ENCODE results near the gene AKAP3.

The AKAP3 gene

GRCh38 chr12:4648501-4649357 is at the start of gene AKAP3, which contains the start of gene NDUFA9:
Gene AKAP3 (minus strand): TSS chr12:4649051. CDS start chr12:4638196, 10,855 bp downstream.
Gene NDUFA9 (plus strand): TSS chr12:4649114. CDS start chr12:4649127, 13 bp downstream.
- peak; percentile 91 for DNase-seq (ENCODE audit: low spot score)

- no peak for DNase-seq (ENCODE audit: low spot score)
Observed at GRCh38 chr12:4690760-4691159, 41.9 kb upstream of the AKAP3 start.

DNA sequence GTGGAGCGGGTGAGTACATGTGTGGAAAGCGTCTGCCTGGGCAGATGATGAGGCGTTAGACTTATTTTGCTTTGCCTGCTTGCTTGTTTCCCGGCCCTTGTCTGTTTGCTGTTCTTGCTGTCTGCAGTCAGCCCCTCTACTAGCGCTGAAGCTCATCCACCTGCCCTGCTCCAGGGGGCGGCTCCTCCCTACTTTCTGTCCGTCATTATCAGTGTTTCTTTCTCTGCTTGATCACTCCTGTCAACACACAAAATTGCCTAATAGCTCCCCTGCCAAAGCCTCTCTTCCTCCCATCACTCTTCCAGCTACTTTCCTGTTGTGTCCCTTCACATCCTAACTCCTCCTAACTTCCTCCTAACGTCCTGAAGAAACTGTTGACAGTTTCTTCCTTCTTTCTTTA is 36.5 kb upstream of the AKAP3 start:
- no peak for DNase-seq (ENCODE audit: low spot score)

- DNase-seq (ENCODE audit: low spot score): no peak
Observed at GRCh38 chr12:4681732-4682131, 32.9 kb upstream of the AKAP3 start.

GRCh38 chr12:4679711-4680110 is 30.9 kb upstream of the AKAP3 start:
- no peak for DNase-seq (ENCODE audit: low spot score)

- no peak for DNase-seq (ENCODE audit: low spot score)
Observed at GRCh38 chr12:4665236-4665635, 16.4 kb upstream of the AKAP3 start.

DNA sequence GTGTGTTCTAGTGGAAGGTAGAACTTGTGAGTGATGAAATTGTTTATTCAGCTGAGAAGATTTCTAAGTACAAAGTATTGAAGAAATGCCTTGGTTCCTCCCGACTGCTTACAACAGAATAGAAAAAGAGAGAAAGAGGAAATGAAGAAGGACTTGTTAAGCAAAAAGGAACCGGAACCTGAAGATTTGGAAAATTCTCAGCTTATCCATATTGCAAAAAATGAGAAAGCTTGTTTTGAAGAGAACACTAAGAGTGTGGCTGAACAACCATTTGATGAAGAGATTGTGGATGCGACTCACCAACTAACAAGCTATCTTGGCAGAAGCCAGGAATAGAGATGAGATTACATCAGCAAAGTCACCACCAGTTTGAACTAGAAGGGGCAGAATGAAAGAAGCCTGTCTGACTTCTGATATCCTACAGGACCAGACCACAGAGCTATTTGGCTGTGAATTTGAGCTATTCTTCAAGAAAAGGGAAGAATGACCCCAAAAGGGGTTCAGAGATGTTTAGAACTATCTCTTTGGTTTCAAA is 15.2 kb upstream of the AKAP3 start:
- peak; percentile 75 for DNase-seq (ENCODE audit: low spot score)

DNA sequence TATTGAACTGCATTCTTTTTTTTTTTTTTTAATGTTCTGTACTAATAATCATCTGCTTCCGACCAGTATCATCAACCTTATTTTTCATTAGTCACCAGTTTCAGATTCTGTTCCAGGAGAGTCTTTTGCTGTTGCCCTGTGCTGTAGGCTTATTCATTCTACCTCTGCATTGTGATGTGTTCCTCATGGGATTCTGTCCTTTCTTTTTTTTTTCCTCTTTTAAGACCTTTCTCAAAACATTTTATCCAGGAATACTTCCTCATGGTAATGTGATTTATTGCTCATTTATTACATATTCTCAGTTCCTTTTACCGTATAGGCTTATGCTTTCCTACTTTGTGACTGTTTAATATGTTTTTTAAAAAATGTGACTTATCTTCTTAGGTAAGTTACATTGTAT is 4.8 kb upstream of the AKAP3 start:
- DNase-seq (ENCODE audit: low spot score): no peak

GRCh38 chr12:4653257-4653656 is 4.4 kb upstream of the AKAP3 start:
- no peak for DNase-seq (ENCODE audit: low spot score)

DNA sequence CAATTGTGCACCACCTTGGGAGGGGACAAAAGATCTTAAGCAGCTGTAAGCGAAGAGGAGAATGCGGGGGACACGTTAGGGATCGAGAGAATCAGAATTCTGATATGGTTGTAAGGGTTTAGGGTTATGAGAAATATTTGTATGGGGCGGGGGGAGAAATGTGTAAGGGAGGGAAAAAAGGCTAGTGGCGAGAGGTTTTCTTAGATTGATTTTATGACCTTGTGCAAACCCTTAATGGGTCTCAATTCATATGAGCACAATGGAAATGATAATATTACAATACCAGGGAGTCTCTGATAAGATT is 459 bp upstream of the AKAP3 start:
- DNase-seq (ENCODE audit: low spot score): no peak

GRCh38 chr12:4648104-4648500 is 749 bp downstream of the AKAP3 start:
- DNase-seq (ENCODE audit: low spot score): peak; percentile 31

GRCh38 chr12:4645023-4645422 is 3.8 kb downstream of the AKAP3 start:
- DNase-seq (ENCODE audit: low spot score): peak; percentile 1

- no peak for DNase-seq (ENCODE audit: low spot score)
Observed at GRCh38 chr12:4643747-4644146, 5.1 kb downstream of the AKAP3 start.

DNA sequence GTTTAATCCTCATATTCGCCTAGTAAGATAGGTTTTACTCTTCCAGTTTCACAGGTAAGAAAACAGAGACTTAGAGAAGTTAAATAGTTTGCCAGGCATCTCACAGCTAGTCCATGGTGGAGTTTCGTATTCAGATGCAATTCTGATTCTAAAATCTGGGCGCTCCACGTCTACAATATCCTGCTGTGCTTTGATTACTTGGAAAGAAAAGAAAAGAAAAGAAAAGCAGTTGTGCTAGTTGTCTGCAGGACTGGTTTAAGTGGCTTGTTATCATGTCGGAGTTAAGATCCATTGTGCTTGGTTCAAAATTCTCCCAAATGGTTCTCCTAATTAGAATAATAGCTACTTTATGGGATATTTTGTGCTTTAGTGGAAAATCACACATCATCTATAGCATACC is 18.6 kb downstream of the AKAP3 start:
- no peak for DNase-seq (ENCODE audit: low spot score)

- DNase-seq (ENCODE audit: low spot score): no peak
Observed at GRCh38 chr12:4628406-4628805, 20.4 kb downstream of the AKAP3 start.

GRCh38 chr12:4626543-4626942 is 22.3 kb downstream of the AKAP3 start:
- DNase-seq (ENCODE audit: low spot score): no peak

DNA sequence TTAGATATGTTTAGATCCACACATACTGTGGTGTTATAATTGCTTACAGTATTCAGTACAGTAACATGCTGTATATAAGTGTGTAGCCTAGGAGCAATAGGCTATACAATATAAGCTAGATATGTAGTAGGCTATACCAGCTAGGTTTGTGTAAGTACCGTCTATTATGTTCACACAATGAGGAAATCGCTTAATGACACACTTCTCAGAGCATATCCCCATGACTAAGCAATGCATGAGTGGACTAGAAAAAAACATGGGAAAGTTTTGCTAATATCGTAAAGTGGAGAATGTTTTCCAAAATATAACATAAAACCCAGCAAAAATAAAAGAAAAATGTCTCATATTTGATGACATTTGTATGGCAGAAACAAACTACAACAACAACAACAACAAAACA is 27.3 kb downstream of the AKAP3 start:
- DNase-seq (ENCODE audit: low spot score): no peak

- DNase-seq (ENCODE audit: low spot score): no peak
Observed at GRCh38 chr12:4615667-4616066, 33.2 kb downstream of the AKAP3 start.

DNA sequence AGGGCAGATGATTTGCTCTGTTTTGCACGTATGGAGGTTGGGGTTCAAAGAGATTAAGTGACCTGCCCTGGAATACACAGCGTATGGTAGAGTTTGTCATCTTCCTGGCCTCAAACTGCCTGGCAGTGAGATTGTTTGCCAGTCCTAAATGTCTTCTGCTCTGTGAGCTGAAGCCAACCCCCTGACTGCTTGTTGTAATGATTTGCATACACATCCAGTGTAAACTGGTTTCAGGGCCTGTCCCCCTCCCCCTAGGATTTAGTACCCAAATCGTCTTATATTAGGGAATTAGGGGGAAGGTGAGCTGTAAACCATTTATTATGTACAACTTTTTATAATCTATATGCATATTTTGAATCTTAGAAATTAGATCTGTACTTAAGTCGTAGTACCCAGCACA is 38.4 kb downstream of the AKAP3 start:
- DNase-seq (ENCODE audit: low spot score): no peak

DNA sequence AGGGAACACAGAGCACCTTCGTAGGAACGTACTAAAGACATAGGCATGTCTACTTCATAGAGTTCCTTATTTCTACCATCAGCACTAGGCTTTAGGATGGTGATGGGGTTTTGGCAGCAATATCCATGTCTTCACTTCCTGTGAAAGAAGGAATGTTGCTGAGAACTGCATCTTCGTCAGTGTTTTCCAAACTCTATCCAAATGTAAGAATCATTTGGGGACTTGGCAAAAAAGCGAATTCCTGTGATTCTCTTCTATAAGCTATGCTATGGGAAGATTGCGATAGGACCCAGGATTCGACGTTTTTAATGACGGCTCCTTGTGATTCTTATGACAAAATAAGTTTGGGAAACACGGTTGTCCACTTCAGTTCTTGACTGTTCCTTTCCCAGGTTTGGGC is 39.8 kb downstream of the AKAP3 start:
- no peak for DNase-seq (ENCODE audit: low spot score)

- DNase-seq (ENCODE audit: low spot score): no peak
Observed at GRCh38 chr12:4607056-4607455, 41.8 kb downstream of the AKAP3 start.

DNA sequence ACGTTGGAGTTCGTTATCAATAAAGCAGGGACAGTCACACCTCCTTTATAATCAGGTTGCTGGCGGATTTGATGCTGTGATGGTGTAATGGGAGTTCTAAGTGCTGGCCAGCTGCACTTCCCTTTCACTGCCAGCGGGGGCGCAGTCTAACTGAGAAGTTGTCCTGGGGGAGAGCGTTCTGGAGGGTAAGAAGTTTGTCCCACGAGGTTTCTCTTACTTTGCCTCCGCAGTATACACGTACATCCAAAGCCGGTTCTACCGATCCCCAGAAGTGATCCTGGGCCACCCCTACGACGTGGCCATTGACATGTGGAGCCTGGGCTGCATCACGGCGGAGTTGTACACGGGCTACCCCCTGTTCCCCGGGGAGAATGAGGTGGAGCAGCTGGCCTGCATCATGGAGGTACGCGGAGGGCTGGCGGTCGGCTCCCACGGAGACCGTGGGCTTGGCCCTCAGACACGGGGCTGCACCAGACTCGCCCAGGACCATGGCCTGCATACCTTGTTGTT is 44.1 kb downstream of the AKAP3 start:
- peak; percentile 89 for DNase-seq (ENCODE audit: low spot score)

- no peak for DNase-seq (ENCODE audit: low spot score)
Observed at GRCh38 chr12:4603946-4604345, 44.9 kb downstream of the AKAP3 start.

- no peak for DNase-seq (ENCODE audit: low spot score)
Observed at GRCh38 chr12:4603421-4603820, 45.4 kb downstream of the AKAP3 start.
